Dedifferentiated amniotic fluid mesenchymal stem cell (primary cell): ENCODE data around the gene LOXL1.
"Not testable (repeated sequence)": the region's sequence is repeated elsewhere in the genome, so short reads cannot be mapped to it uniquely, and the experiment has no call there.

Experiments used
- DNase-seq: peaks from one replicate; pipeline ENCODE4 v3.0.0-alpha.2; 2016; ENCODE audit errors: extremely low spot score

Gene LOXL1

GRCh38 chr15:73952171-73952912, 26.1 kb downstream of the LOXL1 start:
- no peak for DNase-seq

DNA sequence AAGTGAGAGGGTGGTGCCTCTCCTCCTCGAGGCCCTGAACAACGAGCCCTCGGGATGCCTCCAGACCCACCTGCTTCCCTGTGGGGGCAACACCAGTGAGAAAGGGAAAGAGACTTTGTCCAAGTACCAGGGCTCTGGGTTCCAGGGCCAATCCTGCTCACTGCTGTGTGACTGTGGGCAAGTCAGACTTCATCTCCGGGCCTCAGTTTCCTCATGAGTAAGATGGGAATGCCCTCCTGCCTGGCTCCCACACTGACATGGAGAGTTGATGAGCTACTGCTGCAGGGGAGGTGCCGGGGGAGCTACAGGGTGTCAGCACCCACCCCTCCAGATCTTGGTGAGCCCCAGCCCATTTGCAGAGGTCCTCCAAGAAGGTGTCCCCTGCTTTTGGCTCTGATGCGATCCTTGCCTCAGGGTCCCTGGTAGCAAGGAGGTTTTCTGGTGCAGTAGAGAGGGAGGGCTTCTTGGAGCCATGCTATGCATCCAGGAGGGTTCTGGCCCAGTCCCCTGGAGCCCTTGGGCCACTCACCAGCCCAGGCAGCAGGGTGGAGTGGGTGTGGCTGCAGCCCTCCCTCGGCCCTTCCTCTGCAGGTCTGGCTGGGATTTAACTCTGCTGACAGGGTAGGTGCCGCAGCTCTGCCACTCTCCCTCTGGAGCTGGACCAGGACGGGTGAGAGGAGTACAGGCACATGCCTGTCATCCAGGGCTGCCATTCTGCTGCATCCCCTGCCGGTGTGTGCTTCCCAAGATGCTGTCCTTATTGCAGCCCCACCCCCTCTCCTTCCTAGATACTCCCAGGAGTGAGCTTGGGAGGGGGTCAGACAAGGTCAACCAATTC, 26.9 kb downstream of the LOXL1 start:
- DNase-seq = no peak

GRCh38 chr15:73954188-73955145, 28.2 kb downstream of the LOXL1 start:
- DNase-seq = no peak

DNA sequence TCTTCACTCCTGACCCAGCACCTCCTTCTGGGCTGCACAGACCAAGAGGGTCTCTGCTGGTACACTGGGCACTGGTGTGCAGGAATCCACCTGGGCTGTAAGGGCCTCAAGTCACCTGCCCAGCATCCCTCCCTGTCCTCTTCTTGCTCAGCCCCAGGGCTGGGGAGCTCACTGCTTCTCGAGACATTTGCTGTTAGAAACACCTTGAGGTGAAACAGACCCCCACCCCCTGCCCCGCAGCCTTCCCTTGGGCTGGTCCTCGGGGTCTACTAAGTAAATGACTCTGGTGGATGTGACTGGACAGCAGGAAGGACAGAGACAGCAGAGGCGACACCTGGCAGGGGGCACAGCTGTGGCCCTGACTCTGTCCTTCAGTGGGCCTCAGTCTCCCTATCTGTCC, 29.1 kb downstream of the LOXL1 start:
- DNase-seq = no peak

GRCh38 chr15:73955861-73956742, 29.8 kb downstream of the LOXL1 start:
- no peak for DNase-seq

- DNase-seq = peak; percentile 78
Observed at GRCh38 chr15:73956743-73957135, 30.5 kb downstream of the LOXL1 start.

GRCh38 chr15:73957276-73957675, 31.0 kb downstream of the LOXL1 start:
- DNase-seq = no peak

DNA sequence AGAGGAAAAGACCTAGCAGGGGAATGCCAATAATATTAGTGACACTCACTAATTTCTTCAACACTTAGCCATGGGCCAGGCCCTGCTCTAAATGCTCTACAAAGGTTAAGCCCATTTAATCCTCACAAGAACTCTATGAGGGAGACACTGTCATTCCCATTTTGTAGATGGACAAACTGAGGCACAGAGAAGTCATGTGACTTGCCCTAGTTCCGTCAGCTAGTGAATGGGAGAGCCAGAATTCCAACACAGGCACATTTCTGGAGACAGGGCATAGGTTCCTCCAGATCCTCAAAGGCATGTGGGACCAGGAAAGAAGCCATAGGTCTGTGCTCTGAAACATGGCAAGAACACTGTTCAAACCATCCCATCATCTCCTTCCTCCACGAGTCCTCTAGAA, 31.5 kb downstream of the LOXL1 start:
- no peak for DNase-seq

GRCh38 chr15:73959012-73959581, 32.8 kb downstream of the LOXL1 start:
- peak; percentile 26 for DNase-seq

DNA sequence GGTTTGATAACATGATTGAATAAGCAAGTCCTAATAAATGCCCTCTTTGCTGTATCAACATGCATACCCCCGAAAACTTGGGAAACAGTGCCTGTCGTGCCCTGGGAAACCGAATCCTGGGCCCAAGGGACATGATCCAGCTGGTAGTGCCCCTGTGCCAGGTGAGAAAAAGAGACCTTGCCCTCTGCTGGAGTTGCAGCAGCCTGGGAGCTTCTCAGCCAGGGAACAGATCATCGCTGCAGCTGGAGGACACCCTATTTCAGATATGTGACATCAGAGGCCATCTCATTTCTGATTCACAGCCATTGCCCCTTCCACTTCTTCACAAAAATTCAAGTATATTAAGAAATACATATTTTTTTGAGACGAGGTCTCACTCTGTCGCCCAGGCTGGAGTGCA, 33.5 kb downstream of the LOXL1 start:
- DNase-seq = no peak

GRCh38 chr15:73960472-73961070, 34.3 kb downstream of the LOXL1 start:
- not testable (repeated sequence) for DNase-seq

DNA sequence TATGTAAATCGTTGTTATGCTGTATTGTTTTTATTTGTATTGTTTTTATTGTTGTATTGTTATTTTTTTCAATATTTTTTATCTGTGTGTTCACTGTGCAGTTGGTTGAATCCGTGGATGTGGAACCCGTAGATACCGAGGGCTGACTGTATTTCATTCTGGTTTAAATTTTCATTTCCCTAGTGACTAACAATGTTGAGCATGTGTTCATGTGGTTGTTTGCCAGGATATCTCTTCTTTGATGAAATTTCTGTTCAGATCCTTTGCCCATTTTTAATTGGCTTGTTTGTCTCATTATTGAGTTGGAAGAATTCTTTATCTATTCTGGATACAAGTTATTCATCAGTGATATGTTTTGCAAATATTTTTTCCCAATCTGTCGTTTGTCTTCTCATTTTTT, 36.2 kb downstream of the LOXL1 start:
- DNase-seq = no peak

DNA sequence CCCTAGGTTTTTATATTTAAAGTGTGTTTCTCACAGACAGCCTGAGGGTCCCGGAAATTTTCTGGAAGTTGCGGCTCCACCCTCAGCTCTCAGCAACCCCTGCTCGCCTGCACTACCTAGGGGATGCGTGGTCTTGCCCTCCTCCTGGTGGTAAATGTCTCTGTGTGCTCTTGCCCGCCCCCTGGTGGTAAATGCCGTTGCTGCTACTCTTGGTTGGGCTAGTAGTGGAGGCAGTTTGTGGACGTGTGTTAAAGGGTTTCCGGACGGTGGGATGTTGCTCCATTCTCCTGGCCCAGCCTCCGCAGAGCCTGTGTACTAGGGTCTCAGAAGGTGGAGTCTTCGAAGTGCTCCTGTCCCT, 38.5 kb downstream of the LOXL1 start:
- DNase-seq = peak; percentile 64

- no peak for DNase-seq
Observed at GRCh38 chr15:73965094-73965757, 39.0 kb downstream of the LOXL1 start.

DNA sequence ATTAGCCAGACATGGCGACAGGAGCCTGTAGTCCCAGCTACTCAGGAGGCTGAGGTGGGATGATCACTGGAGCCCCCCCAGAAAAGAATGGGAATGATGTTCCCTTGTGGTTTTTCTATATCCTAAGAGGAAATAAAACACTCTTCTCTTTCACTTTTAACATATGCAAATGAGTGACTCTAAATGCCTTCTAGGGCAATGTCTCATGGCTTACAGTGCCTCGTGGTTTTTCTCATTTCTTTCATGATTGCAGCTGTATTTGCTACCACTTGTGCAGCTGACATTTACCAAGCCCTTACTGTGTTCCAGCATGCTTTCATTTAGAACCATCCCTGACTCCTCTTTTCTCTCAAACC, 39.5 kb downstream of the LOXL1 start:
- DNase-seq = no peak

DNA sequence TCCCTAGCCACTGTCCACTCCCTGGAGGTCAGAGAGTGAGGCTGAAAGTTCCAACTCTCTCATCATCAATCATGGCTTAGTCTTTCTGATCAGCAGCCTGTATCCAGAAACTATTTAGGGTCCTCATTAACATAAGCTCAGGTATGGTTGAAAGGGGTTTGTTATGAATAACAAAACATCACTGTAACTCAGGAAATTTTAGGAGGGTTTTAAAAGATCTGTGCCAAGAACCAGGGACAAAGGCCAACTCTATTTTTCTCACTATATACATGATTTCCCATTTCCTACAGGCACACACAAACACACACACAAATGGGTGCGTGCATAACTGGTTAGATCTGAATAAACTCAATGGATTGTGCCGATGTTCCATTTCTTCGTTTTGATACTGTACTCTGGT, 42.2 kb downstream of the LOXL1 start:
- no peak for DNase-seq

DNA sequence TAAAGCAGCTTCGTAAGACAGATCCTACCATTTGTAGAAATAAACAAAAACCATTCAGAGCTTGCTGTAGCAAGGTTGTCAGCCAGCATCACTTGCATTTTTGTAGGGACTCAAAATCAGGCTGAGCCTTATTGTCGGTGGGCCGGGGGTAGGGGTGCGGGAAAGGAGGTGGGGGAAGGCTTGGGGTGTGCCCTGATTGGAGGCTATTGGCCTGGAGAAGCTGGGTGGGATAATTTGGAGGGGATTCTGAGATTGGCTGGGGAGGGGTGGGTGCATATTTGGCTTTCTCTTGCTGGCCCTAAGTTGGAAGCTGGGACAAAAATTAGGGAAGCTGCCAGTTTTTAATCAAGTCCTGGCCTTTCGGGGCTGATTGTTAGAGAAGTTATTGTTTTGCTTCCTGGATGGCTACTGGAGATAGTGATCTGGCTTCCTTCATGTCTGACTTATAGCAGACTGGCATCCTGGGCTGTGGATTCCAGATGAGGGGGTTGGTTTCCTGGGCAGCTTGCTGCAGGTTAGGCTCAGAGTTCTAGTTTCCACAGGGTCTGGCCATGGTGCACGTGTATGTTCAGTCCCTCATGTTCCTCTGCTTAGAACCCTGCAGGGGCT, 43.0 kb downstream of the LOXL1 start:
- no peak for DNase-seq

- peak; percentile 84 for DNase-seq
Observed at GRCh38 chr15:73972984-73973682, 46.9 kb downstream of the LOXL1 start.

DNA sequence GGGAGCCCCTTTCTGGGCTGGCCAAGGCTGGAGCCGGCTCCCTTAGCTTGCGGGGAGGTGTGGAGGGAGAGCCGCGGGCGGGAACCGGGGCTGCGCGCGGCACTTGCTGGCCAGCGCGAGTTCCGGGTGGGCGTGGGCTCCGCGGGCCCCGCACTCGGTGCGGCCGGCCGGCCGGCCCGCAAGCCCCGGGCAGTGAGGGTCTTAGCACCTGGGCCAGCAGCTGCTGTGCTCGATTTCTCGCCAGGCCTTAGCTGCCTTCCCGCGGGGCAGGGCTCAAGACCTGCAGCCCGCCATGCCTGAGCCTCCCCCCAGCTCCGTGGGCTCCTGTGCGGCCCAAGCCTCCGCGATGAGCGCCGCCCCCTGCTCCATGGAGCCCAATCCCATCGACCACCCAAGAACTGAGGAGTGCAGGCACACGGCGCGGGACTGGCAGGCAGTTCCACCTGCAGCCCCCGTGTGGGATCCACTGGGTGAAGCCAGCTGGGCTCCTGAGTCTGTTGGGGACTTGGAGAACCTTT, 47.5 kb downstream of the LOXL1 start:
- not testable (repeated sequence) for DNase-seq
